CD4-positive, alpha-beta T cell treated with Interleukin-6 at 100 ng/mL for 8 hours (primary cell): ENCODE data around the gene PSMD1.
"Not testable (repeated sequence)": the region's sequence is repeated elsewhere in the genome, so short reads cannot be mapped to it uniquely, and the experiment has no call there.

Source experiments
- DNase-seq: peaks from one replicate; pipeline ENCODE4 v3.0.0-alpha.2; 2020; ENCODE audit warnings: mixed read lengths, low spot score

PSMD1 gene

DNA sequence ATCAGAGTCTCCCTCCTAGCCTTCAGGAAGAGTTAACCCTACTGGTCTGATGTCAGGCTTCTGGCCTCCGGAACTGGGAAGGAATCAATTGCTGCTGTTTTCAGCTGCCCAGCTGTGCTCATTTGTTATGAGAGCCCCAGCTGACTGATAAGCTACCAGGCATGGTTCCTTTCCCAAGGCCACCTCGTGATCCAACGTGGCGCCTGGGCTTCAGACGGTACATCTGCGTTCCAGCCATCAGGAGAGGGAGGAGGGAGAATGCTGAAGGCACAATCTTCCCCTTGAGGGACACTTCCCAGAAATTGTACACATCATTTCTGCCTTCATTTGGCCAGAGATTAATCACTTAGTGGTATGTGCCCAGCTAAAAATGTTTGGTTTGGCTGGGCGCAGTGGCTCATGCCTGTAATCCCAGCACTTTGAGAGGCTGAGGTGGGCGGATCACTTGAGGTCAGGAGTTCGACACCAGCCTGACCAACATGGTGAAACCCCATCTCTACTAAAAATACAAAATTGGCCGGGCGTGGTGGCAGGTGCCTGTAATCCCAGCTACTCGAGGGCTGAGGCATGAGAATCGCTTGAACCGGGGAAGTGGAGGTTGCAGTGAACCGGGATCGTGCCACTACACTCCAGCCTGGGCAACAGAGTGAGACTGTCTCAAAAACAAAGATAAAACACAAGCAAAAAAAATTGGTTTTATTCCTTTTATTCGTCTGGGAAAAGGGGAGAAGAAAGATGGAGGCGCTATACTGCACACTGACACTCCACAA, 131.3 kb downstream of the PSMD1 start:
- DNase-seq = no peak

DNA sequence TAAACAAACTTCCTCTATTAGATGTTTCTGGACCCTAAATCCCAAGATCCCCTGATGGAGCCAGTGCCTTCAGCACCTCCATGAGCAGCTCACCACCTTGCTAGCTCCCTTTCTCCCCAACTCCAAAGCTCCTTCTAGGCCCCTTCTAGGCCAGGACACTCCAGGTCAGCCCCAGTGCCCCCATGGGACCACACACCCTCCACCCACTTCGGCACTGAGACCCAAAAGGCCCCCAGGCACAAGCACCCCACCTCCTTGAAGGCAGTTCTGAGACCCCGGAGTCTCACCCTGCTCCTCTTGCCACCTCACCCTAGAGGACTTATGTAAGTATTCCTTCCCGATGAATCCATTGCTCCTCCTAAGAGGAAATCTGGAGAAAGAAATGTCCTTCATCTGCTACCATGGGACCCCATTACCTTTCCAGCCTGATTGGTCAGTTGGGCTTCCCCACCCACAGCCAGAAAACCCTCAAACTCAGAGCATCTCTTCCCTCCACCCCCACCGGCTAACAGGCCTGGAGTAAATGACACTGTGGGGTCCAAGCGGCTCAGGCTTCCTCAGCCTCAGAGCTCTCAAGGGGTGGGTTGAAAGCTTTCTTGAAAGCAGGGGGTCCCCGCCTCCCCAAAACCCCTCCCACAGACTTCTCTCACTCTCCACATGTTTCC, 132.0 kb downstream of the PSMD1 start:
- DNase-seq = no peak

DNA sequence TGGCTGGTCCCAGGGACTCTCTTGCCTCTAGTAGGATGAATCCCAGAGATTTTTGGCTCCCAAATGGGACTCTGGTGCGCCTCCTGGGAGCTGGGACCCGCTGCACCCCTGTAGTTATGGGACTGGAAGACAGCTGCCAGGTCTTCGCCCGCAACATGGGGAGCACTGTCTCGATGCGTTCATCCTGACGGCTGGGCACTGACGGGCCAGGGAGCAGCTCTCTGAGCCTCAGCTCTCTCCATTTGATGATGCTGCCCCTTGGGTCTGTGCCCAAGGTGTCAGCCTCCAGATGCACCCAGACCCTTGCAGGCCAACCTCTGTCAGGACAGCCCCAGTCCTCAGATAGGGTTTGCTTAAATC, 132.5 kb downstream of the PSMD1 start:
- DNase-seq = no peak

DNA sequence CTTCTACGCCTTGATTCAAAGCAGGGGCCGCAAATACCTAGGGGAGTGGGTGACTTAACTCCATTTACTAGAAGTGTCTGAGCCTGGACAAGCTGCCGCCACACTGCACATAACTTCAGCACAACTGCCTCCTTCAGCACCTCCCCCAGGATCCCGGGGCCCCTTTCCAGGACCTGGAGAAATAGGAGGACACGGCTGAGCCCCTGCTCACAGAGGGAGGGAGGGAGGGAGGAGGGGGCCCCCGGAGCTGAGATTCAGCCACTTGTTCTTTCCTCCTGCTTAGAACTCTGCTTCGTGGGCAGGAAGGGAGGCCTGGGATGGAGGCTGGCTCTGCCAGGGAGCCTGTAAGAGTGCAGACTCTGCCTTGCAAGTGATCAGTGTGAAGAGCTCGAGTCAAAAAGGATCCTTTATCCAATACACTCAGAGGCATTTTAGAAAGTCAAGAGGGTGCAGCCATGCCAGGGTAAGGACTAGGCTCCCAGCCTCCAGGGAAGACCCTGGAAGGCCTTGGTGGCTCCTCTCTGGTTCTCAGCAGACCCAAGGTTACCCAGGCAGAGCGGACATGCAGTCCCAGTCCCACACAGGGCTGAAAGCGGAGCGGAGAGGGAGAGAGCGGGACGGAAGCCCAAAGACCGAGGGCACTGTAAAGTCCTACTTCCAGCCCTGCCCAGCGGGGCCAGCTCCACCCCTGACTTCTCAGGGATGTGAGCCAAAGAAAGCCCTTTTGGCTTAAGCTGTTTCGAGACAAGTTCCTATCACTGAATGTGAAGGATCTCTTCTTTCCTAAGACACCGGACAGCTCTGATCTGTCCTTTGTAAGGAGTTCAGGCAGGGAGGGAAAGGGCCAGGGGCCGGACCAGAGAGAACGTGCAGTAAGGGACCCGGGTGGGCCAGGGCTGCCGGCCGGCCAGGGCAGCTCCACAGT, 133.2 kb downstream of the PSMD1 start:
- no peak for DNase-seq

- DNase-seq = no peak
These were observed 134.0 kb downstream of the PSMD1 start for GRCh38 chr2:231190531-231191197.

GRCh38 chr2:231191896-231192872, 135.5 kb downstream of the PSMD1 start:
- no peak for DNase-seq

- DNase-seq = no peak
These were observed 136.5 kb downstream of the PSMD1 start for GRCh38 chr2:231193216-231193615.

DNA sequence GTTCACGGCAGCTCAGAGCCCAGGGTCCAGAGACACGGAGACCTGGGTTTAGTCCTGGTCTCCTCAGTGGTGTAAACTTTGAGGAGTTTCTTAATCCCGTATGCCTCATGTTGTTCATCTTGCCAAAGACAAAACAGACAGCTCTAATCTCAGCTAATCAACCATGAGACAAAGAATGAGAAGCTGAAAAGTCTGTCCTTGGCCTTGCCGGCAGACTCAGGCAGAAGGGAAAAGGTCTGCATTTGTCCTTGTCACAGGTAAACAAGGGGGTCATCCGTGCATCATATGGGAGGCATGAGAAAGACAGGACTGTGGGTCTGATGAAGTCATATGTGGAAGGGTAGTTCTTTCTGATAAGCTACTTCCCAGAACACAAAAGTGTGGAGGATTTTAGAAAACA, 139.9 kb downstream of the PSMD1 start:
- DNase-seq = no peak

DNA sequence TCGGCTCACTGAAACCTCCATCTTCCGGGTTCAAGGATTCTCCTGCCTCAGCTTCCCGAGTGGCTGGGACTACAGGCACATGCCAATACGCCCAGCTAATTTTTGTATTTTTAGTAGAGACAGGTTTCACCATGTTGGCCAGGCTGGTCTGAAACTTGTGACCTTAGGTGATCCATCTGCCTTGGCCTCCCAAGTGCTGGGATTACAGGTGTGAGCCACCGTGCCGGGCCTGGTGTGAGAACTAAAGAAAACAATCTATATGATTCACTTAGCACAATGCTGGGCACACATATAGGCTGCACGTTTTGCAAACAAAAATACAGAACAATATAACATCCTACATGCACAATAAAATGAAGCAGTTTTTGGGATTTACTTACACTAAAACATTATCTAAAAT, 140.5 kb downstream of the PSMD1 start:
- not testable (repeated sequence) for DNase-seq

DNA sequence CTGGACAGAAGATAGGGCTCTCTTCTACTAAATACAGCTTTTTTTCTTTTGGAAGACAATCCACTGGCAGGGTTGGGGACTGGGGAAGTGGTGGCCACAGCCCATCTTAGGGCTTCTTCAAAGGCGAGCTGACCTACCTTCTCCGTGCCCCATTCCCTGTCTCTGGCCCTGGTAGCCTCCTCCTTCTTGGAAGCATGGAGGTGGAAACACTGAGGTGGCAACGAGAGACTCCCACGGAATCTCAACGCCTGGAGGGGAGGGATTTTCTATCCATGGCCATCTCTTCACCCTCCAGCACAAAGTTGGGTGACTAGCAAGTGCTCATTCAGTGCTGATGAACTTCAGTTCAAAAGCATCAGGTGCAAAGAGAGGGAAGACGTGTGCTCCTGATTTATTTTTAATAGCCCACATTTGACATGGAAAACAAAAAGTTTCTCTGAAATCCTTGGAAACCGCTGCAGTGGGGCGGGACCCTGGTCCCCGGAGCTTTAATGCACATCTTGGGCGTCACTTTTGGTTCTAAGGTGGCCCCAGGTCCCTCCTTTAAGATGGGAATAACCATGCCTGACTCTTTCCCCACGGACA, 141.1 kb downstream of the PSMD1 start:
- no peak for DNase-seq

GRCh38 chr2:231198291-231199173, 141.9 kb downstream of the PSMD1 start, which contains the start of gene ARMC9:
TSS of gene ARMC9 (plus strand) at chr2:231198631. CDS start at chr2:231206239, 7,608 bp downstream.
- DNase-seq = peak; percentile 55

- no peak for DNase-seq
These were observed 142.6 kb downstream of the PSMD1 start for GRCh38 chr2:231199219-231199618.

GRCh38 chr2:231200805-231201474, 144.3 kb downstream of the PSMD1 start:
- no peak for DNase-seq

- DNase-seq = no peak
These were observed 144.8 kb downstream of the PSMD1 start for GRCh38 chr2:231201475-231201814.

DNA sequence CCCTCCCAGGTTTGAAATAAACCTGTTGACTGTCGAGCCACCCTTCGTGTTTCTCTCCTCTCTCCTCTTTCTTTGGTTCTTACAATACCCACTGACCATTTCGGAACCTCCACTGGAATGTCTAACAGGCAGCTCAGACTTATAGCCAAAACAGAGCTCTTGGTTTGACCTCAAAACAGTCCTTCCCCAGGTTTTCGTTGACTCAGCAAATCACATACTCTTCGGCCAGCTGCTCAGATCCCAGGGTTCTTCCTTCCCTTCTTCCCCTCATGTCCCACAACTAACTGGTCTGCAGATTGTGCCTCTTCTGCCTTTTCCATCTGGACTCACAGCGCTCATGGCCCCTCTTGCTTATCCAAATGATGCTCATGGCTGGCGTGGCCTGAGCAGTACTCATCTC, 146.4 kb downstream of the PSMD1 start:
- DNase-seq = no peak

DNA sequence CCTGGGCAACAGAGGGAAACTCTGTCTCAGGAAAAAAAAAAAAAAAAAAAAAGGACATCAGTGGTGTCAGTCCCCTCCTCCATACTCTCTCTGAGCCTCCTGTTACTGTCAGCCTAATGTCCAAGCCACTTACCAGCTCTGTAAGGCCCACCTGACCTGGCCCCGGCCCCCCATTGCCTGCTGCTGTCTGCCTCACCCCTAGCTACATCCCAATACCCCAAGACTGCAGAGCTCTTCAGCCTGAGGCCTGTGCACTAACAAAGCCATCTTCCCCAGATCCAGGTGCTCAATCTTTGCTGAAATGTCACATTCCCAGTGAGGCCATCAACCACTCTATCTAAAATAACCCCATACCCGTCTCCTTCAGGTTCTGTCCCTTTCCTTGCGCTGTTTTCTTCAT, 147.5 kb downstream of the PSMD1 start:
- no peak for DNase-seq

GRCh38 chr2:231204581-231204980, 147.9 kb downstream of the PSMD1 start:
- DNase-seq = no peak

- DNase-seq = no peak
These were observed 151.1 kb downstream of the PSMD1 start for GRCh38 chr2:231207734-231208133.

- no peak for DNase-seq
These were observed 154.1 kb downstream of the PSMD1 start for GRCh38 chr2:231210782-231211181.
